BE2C (cell line): Measurements from ENCODE around the gene CSNK1G2.

Experiments used
- DNase-seq: peaks from one replicate; pipeline ENCODE4 v3.0.0-alpha.2; 2020
- H3K27me3 ChIP-seq: fragments of 250-450 bp; sonication (Bioruptor Pico); 2 replicates; pipeline ENCODE4 v1.5.1; 2020; ENCODE audit warnings: mild to moderate bottlenecking
- H3K36me3 ChIP-seq: fragments of 250-450 bp; sonication (Bioruptor Pico); 2 replicates; pipeline ENCODE4 v1.5.1; 2020; ENCODE audit warnings: mild to moderate bottlenecking
- H3K4me1 ChIP-seq: fragments of 250-450 bp; sonication (Bioruptor Pico); 2 replicates; pipeline ENCODE4 v1.5.1; 2020
- H3K4me3 ChIP-seq: 2 replicates; pipeline ENCODE4 v1.5.1; 2011; ENCODE audit warnings: low read depth, low read length
- H3K9me3 ChIP-seq: fragments of 250-450 bp; sonication (Bioruptor Pico); 2 replicates; pipeline ENCODE4 v1.5.1; 2020
- CTCF ChIP-seq: IDR thresholded peaks from 2 replicates; pipeline ENCODE4 v1.5.1; 2012; ENCODE audit warnings: mild to moderate bottlenecking, low read depth, low read length

The CSNK1G2 gene

GRCh38 chr19:1909761-1910080 lies 31.3 kb upstream of the CSNK1G2 start:
- Histone ChIP-seq H3K4me1 (peaks cover 9% of the 10 kb centered on the region), H3K9me3 (no peaks in the 10 kb centered on the region), H3K4me3 (no peak overlapping the region), H3K36me3 (peaks cover 38% of the 10 kb centered on the region), H3K27me3 (no peaks in the 10 kb centered on the region)
- no peak for TF ChIP-seq CTCF
- no peak for DNase-seq

- TF ChIP-seq CTCF: no peak
- H3K9me3 ChIP-seq: no peaks in the 10 kb centered on the region
- H3K36me3 ChIP-seq: peaks cover 38% of the 10 kb centered on the region
- DNase-seq: peak; percentile 87
- H3K27me3 ChIP-seq: no peaks in the 10 kb centered on the region
- H3K4me3 ChIP-seq: no peak overlapping the region
- peaks cover 9% of the 10 kb centered on the region for H3K4me1 ChIP-seq
Observed at GRCh38 chr19:1910177-1910576, 30.8 kb upstream of the CSNK1G2 start.

GRCh38 chr19:1911098-1911497 lies 29.9 kb upstream of the CSNK1G2 start:
- H3K4me3 ChIP-seq: no peak overlapping the region
- H3K27me3 ChIP-seq: no peaks in the 10 kb centered on the region
- H3K9me3 ChIP-seq: no peaks in the 10 kb centered on the region
- no peak for DNase-seq
- H3K4me1 ChIP-seq: peaks cover 9% of the 10 kb centered on the region
- TF ChIP-seq CTCF: no peak
- H3K36me3 ChIP-seq: peaks cover 35% of the 10 kb centered on the region

- no peaks in the 10 kb centered on the region for H3K9me3 ChIP-seq
- no peak for DNase-seq
- H3K36me3 ChIP-seq: peaks cover 30% of the 10 kb centered on the region
- H3K4me1 ChIP-seq: peaks cover 9% of the 10 kb centered on the region
- no peak overlapping the region for H3K4me3 ChIP-seq
- no peak for TF ChIP-seq CTCF
- no peaks in the 10 kb centered on the region for H3K27me3 ChIP-seq
Observed at GRCh38 chr19:1911995-1912394, 29.0 kb upstream of the CSNK1G2 start.

- Histone ChIP-seq H3K27me3 (no peaks in the 10 kb centered on the region), H3K4me3 (no peak overlapping the region), H3K36me3 (peaks cover 33% of the 10 kb centered on the region), H3K4me1 (peaks cover 9% of the 10 kb centered on the region), H3K9me3 (no peaks in the 10 kb centered on the region)
- TF ChIP-seq CTCF: no peak
- no peak for DNase-seq
Observed at GRCh38 chr19:1912760-1913505, 28.0 kb upstream of the CSNK1G2 start.

- Histone ChIP-seq H3K4me1 (peaks cover 9% of the 10 kb centered on the region), H3K4me3 (no peak overlapping the region), H3K9me3 (no peaks in the 10 kb centered on the region), H3K27me3 (no peaks in the 10 kb centered on the region), H3K36me3 (peaks cover 37% of the 10 kb centered on the region)
- no peak for DNase-seq
- TF ChIP-seq CTCF: no peak
Observed at GRCh38 chr19:1913781-1914577, 27.0 kb upstream of the CSNK1G2 start.
